Mesothelial cell of epicardium (in vitro differentiated cells): Measurements from ENCODE around the gene FOXD2. TPM values are rescaled to one million over a fixed set of nuclear protein-coding genes. Genes with fewer than 3 reads are reported as not detected.

Source experiments
- DNase-seq, 2 experiments: peaks; one replicate each; pipeline ENCODE4 v3.0.0; 2021; ENCODE audit warnings: low spot score in 2 of 2; ENCODE audit not compliant: unreplicated experiment in 2 of 2
- H3K27ac Mint-ChIP-seq: 2 replicates; pipeline ENCODE4 v1.8.0; 2021; ENCODE audit warnings: mixed read lengths
- H3K27me3 Mint-ChIP-seq: 2 replicates; pipeline ENCODE4 v1.8.0; 2021; ENCODE audit warnings: low read depth, mixed read lengths
- H3K36me3 Mint-ChIP-seq: 2 replicates; pipeline ENCODE4 v1.8.0; 2021; ENCODE audit warnings: mixed read lengths
- H3K4me1 Mint-ChIP-seq: 2 replicates; pipeline ENCODE4 v1.8.0; 2021; ENCODE audit warnings: mixed read lengths
- H3K4me3 Mint-ChIP-seq: 2 replicates; pipeline ENCODE4 v1.8.0; 2021; ENCODE audit warnings: mild to moderate bottlenecking, moderate library complexity, mixed read lengths
- H3K9me3 Mint-ChIP-seq: 2 replicates; pipeline ENCODE4 v1.8.0; 2021; ENCODE audit warnings: mixed read lengths
- CTCF ChIP-seq: fragments of 200-600 bp; sonication (generic); IDR thresholded peaks from one replicate; pipeline ENCODE4 v1.5.0; 2021; ENCODE audit warnings: antibody characterized with exemption; ENCODE audit not compliant: unreplicated experiment
- total RNA-seq: library from RNA; stranded (reverse); gene quantifications from 3 replicates; pipeline ENCODE4 v1.2.1, GENCODE V29; 2021

The FOXD2 gene
- total RNA-seq, 1 donor from 2014 or later, result 0.98 TPM

GRCh38 chr1:47417170-47418044 is 20.4 kb upstream of the FOXD2 start:
- Mint-ChIP-seq H3K36me3 (no peaks in the 10 kb centered on the region), H3K4me3 (peak overlapping the region; percentile 36), H3K4me1 (peaks cover 6% of the 10 kb centered on the region), H3K9me3 (no peaks in the 10 kb centered on the region), H3K27me3 (peaks cover 84% of the 10 kb centered on the region), H3K27ac (no peak overlapping the region)
- no peak for DNase-seq
- TF ChIP-seq CTCF, result no peak

- Mint-ChIP-seq H3K27me3 (peaks cover 87% of the 10 kb centered on the region), H3K36me3 (no peaks in the 10 kb centered on the region), H3K27ac (no peak overlapping the region), H3K4me1 (peaks cover 6% of the 10 kb centered on the region), H3K4me3 (peak overlapping the region; percentile 19), H3K9me3 (no peaks in the 10 kb centered on the region)
- no peak for DNase-seq
- TF ChIP-seq CTCF, result no peak
These were observed 19.7 kb upstream of the FOXD2 start for GRCh38 chr1:47418122-47418521.

GRCh38 chr1:47418681-47419325 is 19.0 kb upstream of the FOXD2 start:
- H3K4me3 Mint-ChIP-seq, result no peak overlapping the region
- peaks cover 6% of the 10 kb centered on the region for H3K4me1 Mint-ChIP-seq
- peaks cover 87% of the 10 kb centered on the region for H3K27me3 Mint-ChIP-seq
- H3K36me3 Mint-ChIP-seq, result no peaks in the 10 kb centered on the region
- H3K9me3 Mint-ChIP-seq, result no peaks in the 10 kb centered on the region
- no peak for TF ChIP-seq CTCF
- DNase-seq, result no peak
- H3K27ac Mint-ChIP-seq, result no peak overlapping the region

DNA sequence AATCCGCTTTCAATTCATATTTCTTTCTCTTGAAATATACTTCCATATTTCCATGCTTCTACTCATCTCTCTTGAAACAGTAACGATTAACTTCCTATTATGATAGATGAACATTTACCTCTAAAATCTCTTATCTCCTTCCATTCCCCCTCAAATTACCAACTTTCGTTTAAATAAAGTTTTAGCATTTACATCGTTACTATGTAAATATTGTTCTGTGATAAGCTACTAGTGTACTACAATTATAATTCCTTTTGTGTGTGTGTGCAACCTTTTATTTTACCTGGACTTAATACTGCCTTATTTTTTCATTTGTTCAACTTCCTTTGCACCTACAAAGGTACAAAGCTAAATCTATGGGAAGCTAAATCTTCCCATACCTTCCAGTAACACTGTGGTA is 17.3 kb upstream of the FOXD2 start:
- H3K36me3 Mint-ChIP-seq, result no peaks in the 10 kb centered on the region
- peaks cover 87% of the 10 kb centered on the region for H3K27me3 Mint-ChIP-seq
- H3K9me3 Mint-ChIP-seq, result no peaks in the 10 kb centered on the region
- H3K4me1 Mint-ChIP-seq, result peaks cover 10% of the 10 kb centered on the region
- H3K4me3 Mint-ChIP-seq, result no peak overlapping the region
- no peak overlapping the region for H3K27ac Mint-ChIP-seq
- DNase-seq, result no peak
- TF ChIP-seq CTCF, result no peak

- H3K27me3 Mint-ChIP-seq, result peaks cover 94% of the 10 kb centered on the region
- H3K9me3 Mint-ChIP-seq, result no peaks in the 10 kb centered on the region
- no peaks in the 10 kb centered on the region for H3K36me3 Mint-ChIP-seq
- H3K4me3 Mint-ChIP-seq, result no peak overlapping the region
- peaks cover 3% of the 10 kb centered on the region for H3K4me1 Mint-ChIP-seq
- no peak overlapping the region for H3K27ac Mint-ChIP-seq
- TF ChIP-seq CTCF, result no peak
- DNase-seq, result no peak
These were observed 14.0 kb upstream of the FOXD2 start for GRCh38 chr1:47423872-47424271.
